ENCODE data around the gene TIMM22.

The TIMM22 gene

GRCh38 chr17:1002771-1003555 is 6.0 kb downstream of the TIMM22 start:
- DNase-seq: no peak

- DNase-seq: no peak
Measured at GRCh38 chr17:1003633-1003971, 6.7 kb downstream of the TIMM22 start.

- no peak for DNase-seq
Measured at GRCh38 chr17:1003972-1004768, 7.2 kb downstream of the TIMM22 start.

GRCh38 chr17:1004769-1005295 is 7.9 kb downstream of the TIMM22 start:
- DNase-seq: no peak

- no peak for DNase-seq
Measured at GRCh38 chr17:1005361-1005946, 8.5 kb downstream of the TIMM22 start.

GRCh38 chr17:1006054-1006453 is 9.1 kb downstream of the TIMM22 start:
- DNase-seq: no peak

- DNase-seq: no peak
Measured at GRCh38 chr17:1007310-1008007, 10.5 kb downstream of the TIMM22 start.

GRCh38 chr17:1008008-1008761 is 11.3 kb downstream of the TIMM22 start:
- no peak for DNase-seq

- no peak for DNase-seq
Measured at GRCh38 chr17:1009229-1010085, 12.5 kb downstream of the TIMM22 start.

GRCh38 chr17:1010086-1010450 is 13.1 kb downstream of the TIMM22 start:
- DNase-seq: no peak

- DNase-seq: no peak
Measured at GRCh38 chr17:1010586-1010985, 13.7 kb downstream of the TIMM22 start.

GRCh38 chr17:1011138-1011537 is 14.2 kb downstream of the TIMM22 start:
- no peak for DNase-seq

- DNase-seq: no peak
Measured at GRCh38 chr17:1011760-1012735, 15.1 kb downstream of the TIMM22 start.

- no peak for DNase-seq
Measured at GRCh38 chr17:1012823-1013728, 16.1 kb downstream of the TIMM22 start.

GRCh38 chr17:1013729-1014090 is 16.8 kb downstream of the TIMM22 start:
- DNase-seq: no peak

- no peak for DNase-seq
Measured at GRCh38 chr17:1018547-1018946, 21.6 kb downstream of the TIMM22 start.

GRCh38 chr17:1019451-1019850 is 22.5 kb downstream of the TIMM22 start:
- no peak for DNase-seq

- no peak for DNase-seq
Measured at GRCh38 chr17:1021147-1021546, 24.2 kb downstream of the TIMM22 start.

All from CD4-positive, alpha-beta T cell treated with Interferon alpha-2 for 1 hour (primary cell).